Bronchial epithelial cell (primary cell): Measurements from ENCODE around the gene RAE1. TPM values are rescaled to one million over a fixed set of nuclear protein-coding genes. Genes with fewer than 3 reads are reported as not detected.
A peak's percentile ranks its signal among the peaks of the same experiment; 100 is the strongest.

Source experiments
- DNase-seq: peaks from one replicate; pipeline ENCODE4 v3.0.0-alpha.2; 2010; ENCODE audit warnings: low read depth
- FAIRE-seq: peaks from 2 replicates; lab custom pipeline; 2011; peaks lifted over from hg19 to GRCh38; lab: Jason Lieb, UNC
- H3K27me3 ChIP-seq: 2 replicates; pipeline ENCODE4 v1.5.1; 2011; ENCODE audit warnings: low read length; ENCODE audit not compliant: control insufficient read depth, insufficient read depth
- H3K36me3 ChIP-seq: 2 replicates; pipeline ENCODE4 v1.5.1; 2011; ENCODE audit warnings: low read length; ENCODE audit not compliant: control insufficient read depth, insufficient read depth
- H3K4me3 ChIP-seq: 2 replicates; pipeline ENCODE4 v1.5.1; 2011; ENCODE audit warnings: mild to moderate bottlenecking, low read depth, low read length, control low read depth
- total RNA-seq: library from RNA; depleted of rRNA; stranded (reverse); fragments of >200 nt; gene quantifications from 2 replicates; pipeline ENCODE4 v1.2.1, GENCODE V29; 2014
- TF ChIP-seq, protein P1 (sequence below): IDR thresholded peaks from 2 replicates; pipeline ENCODE4 v1.5.1; 2011; ENCODE audit warnings: mild to moderate bottlenecking, moderate library complexity, low read length, control low read depth, inconsistent platforms; ENCODE audit not compliant: insufficient read depth, severe bottlenecking

RAE1 gene
- total RNA-seq, 1 donor from 2014 or later, result 21.6 TPM

DNA sequence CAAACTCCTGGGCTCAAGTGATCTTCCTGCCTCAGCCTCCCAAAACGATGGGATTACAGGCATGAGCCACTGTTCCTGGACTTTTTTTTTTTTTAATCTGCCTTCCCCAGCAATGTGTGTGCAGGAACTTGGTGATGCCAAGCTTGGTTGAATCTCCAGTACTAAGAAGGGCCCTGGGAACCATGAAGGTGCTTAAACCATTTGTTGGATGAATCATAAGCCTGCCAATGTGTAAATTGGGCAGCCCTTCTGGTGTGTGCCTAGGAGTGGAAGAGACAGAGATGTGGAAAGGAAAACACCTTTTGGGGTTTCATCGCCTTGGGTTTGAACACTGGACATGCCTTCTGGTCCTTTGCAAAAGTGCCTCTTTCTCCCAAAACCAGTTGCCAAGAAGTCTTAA, 28.6 kb upstream of the RAE1 start:
- FAIRE-seq (no peak), DNase-seq (peak; percentile 32)
- Histone ChIP-seq H3K27me3 (no peaks in the 10 kb centered on the region), H3K36me3 (no peaks in the 10 kb centered on the region), H3K4me3 (no peak overlapping the region)
- TF ChIP-seq, protein P1, sequence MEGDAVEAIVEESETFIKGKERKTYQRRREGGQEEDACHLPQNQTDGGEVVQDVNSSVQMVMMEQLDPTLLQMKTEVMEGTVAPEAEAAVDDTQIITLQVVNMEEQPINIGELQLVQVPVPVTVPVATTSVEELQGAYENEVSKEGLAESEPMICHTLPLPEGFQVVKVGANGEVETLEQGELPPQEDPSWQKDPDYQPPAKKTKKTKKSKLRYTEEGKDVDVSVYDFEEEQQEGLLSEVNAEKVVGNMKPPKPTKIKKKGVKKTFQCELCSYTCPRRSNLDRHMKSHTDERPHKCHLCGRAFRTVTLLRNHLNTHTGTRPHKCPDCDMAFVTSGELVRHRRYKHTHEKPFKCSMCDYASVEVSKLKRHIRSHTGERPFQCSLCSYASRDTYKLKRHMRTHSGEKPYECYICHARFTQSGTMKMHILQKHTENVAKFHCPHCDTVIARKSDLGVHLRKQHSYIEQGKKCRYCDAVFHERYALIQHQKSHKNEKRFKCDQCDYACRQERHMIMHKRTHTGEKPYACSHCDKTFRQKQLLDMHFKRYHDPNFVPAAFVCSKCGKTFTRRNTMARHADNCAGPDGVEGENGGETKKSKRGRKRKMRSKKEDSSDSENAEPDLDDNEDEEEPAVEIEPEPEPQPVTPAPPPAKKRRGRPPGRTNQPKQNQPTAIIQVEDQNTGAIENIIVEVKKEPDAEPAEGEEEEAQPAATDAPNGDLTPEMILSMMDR, result no peak

DNA sequence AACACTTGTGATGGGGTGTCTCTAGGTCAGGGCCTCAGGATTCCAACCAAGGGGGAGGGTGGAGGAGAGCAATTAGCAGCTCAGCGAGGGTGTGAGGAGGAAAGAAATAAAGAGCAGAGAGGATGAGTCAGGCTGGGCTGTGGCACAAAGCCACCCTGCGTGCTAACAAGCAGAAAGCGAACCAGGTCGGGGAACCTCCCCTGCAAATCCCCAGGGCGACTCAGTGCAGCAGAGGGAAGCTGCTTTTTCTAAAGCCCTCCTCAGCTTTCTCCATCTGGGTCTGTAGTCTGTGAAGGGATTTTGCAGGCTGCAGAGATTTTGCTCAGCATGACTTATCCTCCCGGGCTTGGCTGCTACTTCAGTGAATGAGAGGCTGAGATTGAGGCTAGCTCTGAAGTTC, 28.0 kb upstream of the RAE1 start:
- H3K4me3 ChIP-seq, result no peak overlapping the region
- no peaks in the 10 kb centered on the region for H3K27me3 ChIP-seq
- FAIRE-seq (peak; percentile 50), DNase-seq (peak; percentile 76)
- no peaks in the 10 kb centered on the region for H3K36me3 ChIP-seq
- TF ChIP-seq, protein P1, result no peak

DNA sequence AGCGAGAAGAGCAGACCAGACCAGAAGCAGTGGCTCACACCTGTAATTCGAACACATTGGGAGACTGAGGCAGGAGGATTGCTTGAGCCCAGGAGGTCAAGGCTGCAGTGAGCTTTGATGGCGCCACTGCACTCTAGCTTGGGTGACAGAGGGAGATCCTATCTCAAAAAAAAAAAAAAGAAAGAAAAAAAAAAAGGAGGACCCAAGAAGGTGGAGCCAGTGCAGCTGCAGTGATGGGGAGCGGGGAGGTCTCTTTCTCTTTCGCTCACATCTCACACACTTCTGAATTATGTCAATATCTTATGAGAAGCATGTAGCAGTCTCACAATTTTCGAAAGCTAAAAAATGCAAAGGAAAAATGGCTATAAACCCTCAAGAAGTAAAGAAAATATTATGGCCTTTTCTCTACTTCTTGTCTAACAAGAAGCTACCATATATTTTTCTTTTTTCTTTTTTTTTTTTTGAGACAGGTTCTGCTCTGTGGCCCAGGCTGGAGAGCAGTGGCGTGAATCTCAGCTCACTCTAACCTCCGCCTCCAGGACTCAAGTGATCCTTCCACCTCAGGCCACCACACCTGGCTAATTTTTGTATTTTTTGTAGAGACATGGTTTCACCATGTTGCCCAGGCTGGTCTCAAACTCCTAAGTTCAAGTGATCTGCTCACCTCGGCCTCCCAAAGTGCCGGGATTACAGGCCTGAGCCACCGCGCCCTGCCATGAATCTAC, 25.3 kb upstream of the RAE1 start:
- no peak overlapping the region for H3K4me3 ChIP-seq
- TF ChIP-seq, protein P1, result no peak
- FAIRE-seq, result no peak
- no peak for DNase-seq
- H3K27me3 ChIP-seq, result no peaks in the 10 kb centered on the region
- no peaks in the 10 kb centered on the region for H3K36me3 ChIP-seq

DNA sequence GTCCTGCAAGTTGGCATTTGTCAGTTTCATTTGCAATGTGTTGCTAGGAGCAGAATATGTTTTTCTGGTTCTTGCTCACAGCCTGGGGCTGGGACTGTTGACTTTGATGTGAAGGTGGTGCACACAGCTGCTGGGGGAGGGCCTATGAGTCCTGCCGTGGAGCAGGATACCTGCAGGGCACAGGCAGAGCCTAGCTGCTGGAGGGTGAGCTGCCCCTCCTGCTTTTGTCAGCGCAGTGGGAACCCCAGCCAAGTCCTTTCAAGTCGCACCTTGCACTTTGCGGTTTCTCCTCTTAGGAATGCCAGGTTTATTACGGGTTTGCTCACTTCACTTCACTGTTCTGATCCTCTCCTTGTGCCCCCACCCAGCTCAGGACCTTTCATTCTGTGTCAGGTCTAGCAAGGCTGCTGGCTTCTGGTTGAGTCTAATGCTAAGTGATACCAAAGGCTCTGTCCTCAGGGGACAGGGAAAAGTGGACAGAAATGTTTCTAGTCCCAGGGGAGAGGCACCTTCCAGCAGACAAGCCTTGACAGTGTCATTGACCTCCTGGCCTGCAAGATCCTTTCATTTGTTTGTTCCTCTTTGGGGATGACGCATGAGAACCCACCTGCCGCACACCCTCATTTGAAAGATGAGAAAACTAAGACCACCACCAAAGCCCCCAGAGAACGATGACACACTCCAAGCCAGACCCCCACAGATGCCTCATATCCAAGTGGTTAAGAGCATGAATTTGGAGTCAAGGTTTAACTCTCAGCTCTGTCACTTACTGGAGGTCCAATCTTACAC, 24.2 kb upstream of the RAE1 start:
- H3K27me3 ChIP-seq, result no peaks in the 10 kb centered on the region
- no peak overlapping the region for H3K4me3 ChIP-seq
- DNase-seq, result peak; percentile 93
- TF ChIP-seq, protein P1, result no peak
- peak; percentile 83 for FAIRE-seq
- no peaks in the 10 kb centered on the region for H3K36me3 ChIP-seq

DNA sequence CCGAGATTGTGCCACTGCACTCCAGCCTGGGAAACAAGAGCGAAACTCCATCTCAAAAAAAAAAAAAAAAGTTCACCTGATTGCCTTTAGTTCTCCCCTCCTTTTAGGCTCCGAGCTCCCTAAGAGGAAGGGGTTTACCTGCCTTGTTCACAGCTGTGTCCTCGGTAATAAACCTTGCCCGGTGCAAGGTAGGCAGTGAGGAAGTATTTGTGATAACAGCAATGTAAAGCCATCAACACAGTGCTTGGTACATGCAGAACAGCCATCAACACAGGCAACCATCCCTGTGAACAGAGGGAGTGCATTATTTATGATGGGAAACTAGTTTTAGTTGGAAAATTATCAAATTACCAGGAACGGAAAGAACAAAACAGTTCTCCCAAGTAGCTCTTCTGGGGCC, 23.2 kb upstream of the RAE1 start:
- no peaks in the 10 kb centered on the region for H3K36me3 ChIP-seq
- no peak overlapping the region for H3K4me3 ChIP-seq
- DNase-seq (no peak), FAIRE-seq (no peak)
- no peaks in the 10 kb centered on the region for H3K27me3 ChIP-seq
- TF ChIP-seq, protein P1, result no peak
